ENCODE data around the gene THBS3.
"Not testable (repeated sequence)": the region's sequence is repeated elsewhere in the genome, so short reads cannot be mapped to it uniquely, and the experiment has no call there.

The THBS3 gene

DNA sequence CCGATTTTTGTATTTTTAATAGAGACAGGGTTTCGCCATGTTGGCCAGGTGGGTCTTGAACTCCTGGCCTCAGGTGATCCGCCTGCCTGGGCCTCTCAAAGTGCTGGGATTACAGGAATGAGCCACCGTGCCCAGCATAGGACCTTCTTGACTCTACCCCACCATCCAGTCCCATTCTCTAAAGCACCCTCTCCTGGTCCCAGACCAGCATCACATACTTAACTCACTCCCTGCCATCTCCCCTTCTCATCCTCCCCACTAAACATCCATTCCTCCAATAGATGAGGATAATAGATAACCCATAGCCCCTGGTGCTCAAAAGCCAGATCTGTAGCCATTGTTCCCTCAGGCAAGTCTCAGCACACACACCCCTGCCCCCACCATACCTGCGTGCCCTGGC, 45.5 kb upstream of the THBS3 start:
- TF ChIP-seq, protein P1, sequence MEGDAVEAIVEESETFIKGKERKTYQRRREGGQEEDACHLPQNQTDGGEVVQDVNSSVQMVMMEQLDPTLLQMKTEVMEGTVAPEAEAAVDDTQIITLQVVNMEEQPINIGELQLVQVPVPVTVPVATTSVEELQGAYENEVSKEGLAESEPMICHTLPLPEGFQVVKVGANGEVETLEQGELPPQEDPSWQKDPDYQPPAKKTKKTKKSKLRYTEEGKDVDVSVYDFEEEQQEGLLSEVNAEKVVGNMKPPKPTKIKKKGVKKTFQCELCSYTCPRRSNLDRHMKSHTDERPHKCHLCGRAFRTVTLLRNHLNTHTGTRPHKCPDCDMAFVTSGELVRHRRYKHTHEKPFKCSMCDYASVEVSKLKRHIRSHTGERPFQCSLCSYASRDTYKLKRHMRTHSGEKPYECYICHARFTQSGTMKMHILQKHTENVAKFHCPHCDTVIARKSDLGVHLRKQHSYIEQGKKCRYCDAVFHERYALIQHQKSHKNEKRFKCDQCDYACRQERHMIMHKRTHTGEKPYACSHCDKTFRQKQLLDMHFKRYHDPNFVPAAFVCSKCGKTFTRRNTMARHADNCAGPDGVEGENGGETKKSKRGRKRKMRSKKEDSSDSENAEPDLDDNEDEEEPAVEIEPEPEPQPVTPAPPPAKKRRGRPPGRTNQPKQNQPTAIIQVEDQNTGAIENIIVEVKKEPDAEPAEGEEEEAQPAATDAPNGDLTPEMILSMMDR (IDR thresholded peaks at IDR 0.05; ENCODE audit: extremely low read depth, missing control alignments), result no peak
- DNase-seq (ENCODE audit: low spot score), result no peak

DNA sequence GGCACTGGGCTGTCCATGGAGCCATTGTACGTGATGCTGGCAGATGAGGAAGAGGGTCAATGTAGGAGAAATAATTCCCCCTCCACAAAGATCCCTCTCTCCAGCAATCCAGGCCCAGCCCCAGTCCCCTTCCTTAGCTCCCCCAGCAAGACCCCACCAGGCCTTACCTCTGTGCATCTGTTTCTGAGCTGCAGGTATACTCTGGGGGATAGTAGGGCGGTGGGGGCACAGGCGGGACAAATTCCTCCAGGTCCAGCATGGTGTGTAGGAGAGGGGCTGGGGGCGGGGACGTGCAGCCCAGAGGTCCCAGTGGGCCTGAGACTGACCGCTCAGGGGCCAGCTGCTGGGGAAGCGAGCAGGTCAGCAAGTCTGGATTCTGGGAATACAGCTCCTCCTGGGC, 43.9 kb upstream of the THBS3 start:
- peak; percentile 4 for DNase-seq (ENCODE audit: low spot score)
- TF ChIP-seq, protein P1 (IDR thresholded peaks at IDR 0.05; ENCODE audit: extremely low read depth, missing control alignments), result no peak

DNA sequence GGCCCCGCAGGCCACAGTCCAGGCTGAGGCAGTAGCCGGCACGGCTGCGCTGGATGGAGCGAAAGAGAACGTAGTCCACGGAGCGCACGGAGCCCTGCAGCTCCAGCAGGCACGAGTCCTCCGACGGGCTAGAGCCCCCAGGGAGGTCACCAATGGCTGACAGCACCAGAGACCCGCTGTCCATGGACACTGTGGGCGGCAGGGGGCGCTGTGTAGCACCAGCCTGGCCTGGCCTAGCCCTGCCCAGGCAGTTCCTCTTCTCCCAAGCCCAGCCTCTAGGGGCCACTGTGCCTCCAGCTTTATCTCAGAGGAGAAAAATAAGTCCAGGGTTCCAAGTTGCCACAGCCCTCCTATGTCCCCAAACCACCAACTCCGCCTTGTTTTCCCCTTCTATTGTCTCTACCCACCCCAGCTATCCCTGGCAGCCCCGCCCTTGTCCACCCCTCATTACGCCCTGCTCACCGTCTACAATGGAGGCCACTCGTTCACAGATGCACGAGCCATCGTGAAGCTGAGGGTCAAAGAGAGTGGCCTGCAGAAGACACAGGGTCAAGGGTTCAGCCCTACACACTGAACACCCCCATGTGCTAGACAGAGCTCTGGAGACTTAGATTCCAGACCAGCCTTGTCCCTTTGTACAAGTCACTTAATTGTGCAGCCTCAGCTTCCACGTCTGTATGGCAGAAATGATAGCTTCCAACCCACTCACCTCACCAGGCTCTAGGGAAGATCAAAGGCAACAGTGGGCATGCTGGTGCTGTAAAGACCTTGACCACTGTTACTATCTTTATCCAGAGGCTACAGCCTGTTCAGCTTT, 43.1 kb upstream of the THBS3 start:
- peak; percentile 98 for DNase-seq (ENCODE audit: low spot score)
- TF ChIP-seq, protein P1 (IDR thresholded peaks at IDR 0.05; ENCODE audit: extremely low read depth, missing control alignments), result peak; percentile 100

DNA sequence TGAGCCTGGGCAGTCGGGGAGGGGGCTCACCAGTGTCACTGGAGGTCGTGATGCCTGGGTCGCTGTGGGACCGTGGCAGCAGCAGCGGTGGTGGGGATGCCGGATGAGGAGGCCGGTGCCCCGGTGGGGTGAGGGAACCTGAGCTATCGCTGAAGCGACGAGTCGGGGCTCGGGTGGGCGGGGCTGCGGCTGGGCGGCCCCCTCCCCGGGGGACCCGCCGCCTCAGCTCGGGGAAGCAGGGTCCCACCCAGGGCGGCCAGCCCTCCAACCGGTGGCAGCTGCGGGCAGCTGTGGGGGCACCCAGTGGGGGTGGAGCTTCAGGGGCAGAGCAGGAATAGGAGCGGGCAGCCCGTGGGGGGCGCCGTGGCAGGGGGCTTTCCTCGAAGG, 42.5 kb upstream of the THBS3 start:
- TF ChIP-seq, protein P1 (IDR thresholded peaks at IDR 0.05; ENCODE audit: extremely low read depth, missing control alignments), result no peak
- peak; percentile 31 for DNase-seq (ENCODE audit: low spot score)

DNA sequence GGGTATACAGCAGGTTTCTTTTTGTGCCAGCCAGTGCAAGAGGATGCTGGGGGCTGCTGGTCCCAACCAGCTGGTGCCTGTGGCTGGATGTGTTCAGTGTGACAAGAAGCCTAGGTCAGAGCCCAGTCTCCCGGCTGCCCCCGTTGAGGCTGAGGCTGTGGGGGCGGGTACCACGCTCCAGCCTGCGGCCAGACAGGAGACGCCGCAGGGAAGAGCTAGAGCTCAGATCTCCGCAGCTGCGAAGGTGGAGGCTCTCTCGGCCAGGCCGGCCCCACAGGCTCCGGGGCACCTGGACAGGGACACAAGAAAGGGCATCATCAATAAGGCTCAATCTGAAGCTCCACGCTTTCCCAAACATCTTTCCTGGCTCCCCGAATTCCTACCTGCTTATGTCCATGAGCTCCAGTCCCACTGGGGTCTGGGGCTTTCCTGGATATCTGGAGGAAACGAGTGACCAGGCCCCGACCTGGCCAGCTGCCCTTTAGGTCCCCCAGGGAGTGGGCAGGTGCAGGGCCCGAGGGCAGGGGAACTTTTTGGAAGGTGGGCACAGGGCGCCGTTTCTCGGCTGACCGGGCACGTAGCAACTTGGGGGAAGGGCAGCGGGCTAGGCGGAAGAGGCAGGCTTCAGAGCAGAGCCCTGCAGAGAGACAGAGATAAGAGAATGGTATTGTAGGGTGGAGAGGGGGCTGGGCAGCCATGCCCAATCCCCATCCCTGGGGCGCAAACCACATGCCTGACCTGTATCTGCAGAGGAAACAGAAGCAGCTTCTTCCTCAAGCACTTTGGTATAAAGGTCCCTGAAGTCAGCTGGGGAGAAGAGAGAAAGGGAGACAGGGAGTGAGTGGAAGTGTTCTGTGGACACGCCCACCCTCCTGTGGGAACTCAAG, 40.2 kb upstream of the THBS3 start:
- TF ChIP-seq, protein P1 (IDR thresholded peaks at IDR 0.05; ENCODE audit: extremely low read depth, missing control alignments), result no peak
- DNase-seq (ENCODE audit: low spot score), result no peak

DNA sequence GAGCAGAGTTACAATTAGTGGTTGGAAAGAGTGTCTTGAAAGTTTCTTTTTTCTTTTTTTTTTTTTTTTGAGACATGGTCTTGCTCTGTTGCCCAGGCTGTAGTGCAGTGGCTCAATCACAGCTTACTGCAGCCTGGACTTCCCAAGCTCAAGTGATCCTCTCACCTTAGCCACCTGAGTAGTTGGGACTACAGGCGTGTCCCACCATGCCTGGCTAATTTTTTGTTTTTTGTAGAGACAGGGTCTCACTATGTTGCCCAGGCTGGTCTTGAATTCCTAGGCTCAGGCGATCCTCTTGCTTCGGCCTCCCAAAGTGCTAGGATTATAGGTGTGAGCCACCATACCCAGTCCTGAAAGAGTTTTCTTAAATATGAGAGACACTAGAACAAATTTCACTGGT, 39.1 kb upstream of the THBS3 start:
- DNase-seq (ENCODE audit: low spot score), result not testable (repeated sequence)

DNA sequence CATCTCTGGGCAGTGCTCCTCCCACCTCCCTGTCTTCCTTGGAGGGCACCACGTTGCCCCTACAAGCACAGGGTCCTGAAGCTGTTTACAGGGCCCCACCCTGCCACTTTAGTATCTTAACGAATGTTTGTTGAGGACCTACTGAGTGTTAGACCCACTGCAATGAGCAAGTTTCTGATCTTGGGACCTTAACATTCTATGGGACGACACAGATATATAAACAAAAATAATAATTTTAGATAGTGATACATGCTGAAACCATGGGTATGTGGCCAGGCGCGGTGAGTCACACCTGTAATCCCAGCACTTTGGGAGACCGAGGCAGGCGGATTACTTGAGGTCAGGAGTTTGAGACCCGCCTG, 37.4 kb upstream of the THBS3 start:
- TF ChIP-seq, protein P1 (IDR thresholded peaks at IDR 0.05; ENCODE audit: extremely low read depth, missing control alignments), result no peak
- no peak for DNase-seq (ENCODE audit: low spot score)

Data from GM20000 (cell line).